Gastrocnemius medialis (tissue), 4 donors: ENCODE data around the gene ZFAND2B. TPM values are rescaled to one million over a fixed set of nuclear protein-coding genes. Genes with fewer than 3 reads are reported as not detected.

Source experiments
- ATAC-seq, 2 donors: fragments of 150-250 bp; one replicate each; pipeline ENCODE4 v1.9.1; 2016
- DNase-seq, 2 donors: peaks; one replicate each; pipeline ENCODE4 v3.0.0-alpha.2; 2019
- H3K27ac ChIP-seq, 4 donors: fragments of 200-600 bp; sonication (generic); 1 replicate in 1 of 4; 2 replicates in 3 of 4; pipeline ENCODE4 v1.5.1; 2016 to 2018; ENCODE audit warnings: mild to moderate bottlenecking in 2 of 4, moderate library complexity in 1 of 4
- H3K27me3 ChIP-seq, 3 donors: fragments of 200-600 bp; sonication (generic) in 2 of 3; 1 replicate in 1 of 3; 2 replicates in 2 of 3; pipeline versions ENCODE4 v1.5.1 to v1.6.0; 2016 to 2019; ENCODE audit warnings: mild to moderate bottlenecking in 1 of 3, moderate library complexity in 1 of 3
- H3K36me3 ChIP-seq, 2 donors: fragments of 200-600 bp; sonication (generic) in 1 of 2; one replicate each; pipeline ENCODE4 v1.5.1; 2017 to 2018
- H3K4me1 ChIP-seq, 2 donors: fragments of 200-600 bp; sonication (generic) in 1 of 2; one replicate each; pipeline ENCODE4 v1.5.1; 2016 to 2017; ENCODE audit warnings: mild to moderate bottlenecking in 2 of 2
- H3K4me3 ChIP-seq, 4 donors: fragments of 200-600 bp; sonication (generic) in 3 of 4; 1 replicate in 1 of 4; 2 replicates in 3 of 4; pipeline ENCODE4 v1.5.1; 2016 to 2019; ENCODE audit warnings: mild to moderate bottlenecking in 2 of 4
- H3K9me3 ChIP-seq, 3 donors: fragments of 200-600 bp; sonication (generic) in 2 of 3; 1 replicate in 1 of 3; 2 replicates in 2 of 3; pipeline ENCODE4 v1.5.1; 2016 to 2019
- POLR2A ChIP-seq, 2 donors: fragments of 450-650 bp; IDR thresholded peaks; one replicate each; pipeline ENCODE4 v1.6.1; 2017; ENCODE audit warnings: antibody characterized with exemption in 2 of 2, mild to moderate bottlenecking in 2 of 2, moderate library complexity in 2 of 2
- in situ Hi-C, 4 donors: fragments of 200-750 bp; cut with MboI; loops; one replicate each; pipeline versions ENCODE4 v1.15.0 to v1.8.0; 2017; ENCODE audit warnings: low sequenced_read_pairs in 4 of 4
- intact Hi-C: fragments of 100-400 bp; cut with DNase I; formaldehyde crosslinking; loops from one replicate; pipeline ENCODE4 v1.15.1; 2023; ENCODE audit warnings: low total_unique reads
- total RNA-seq, 4 donors: library from RNA; depleted of rRNA; stranded (reverse); fragments of >200 nt; gene quantifications; one replicate each; pipeline versions ENCODE4 v1.1.0 to v1.2.3, GENCODE V29; 2016
- TF ChIP-seq, protein P1 (sequence below), 5 experiments: fragments of 450-650 bp in 3 of 5; fragments of 200-600 bp in 2 of 5; sonication (generic) in 2 of 5; IDR thresholded peaks in 4 of 5; conservative IDR thresholded peaks in 1 of 5; 1 replicate in 4 of 5; 2 replicates in 1 of 5; pipeline ENCODE4 v1.5.1; 2016 to 2019; ENCODE audit warnings: antibody characterized with exemption in 5 of 5, mild to moderate bottlenecking in 3 of 5, moderate library complexity in 3 of 5

ZFAND2B gene
- total RNA-seq, 4 donors from 2014 or later, result 33.2 to 60.8 (median 41.2) TPM

GRCh38 chr2:219159771-219160185, 46.8 kb upstream of the ZFAND2B start:
- Histone ChIP-seq H3K27me3 (no peaks in the 10 kb centered on the region), H3K4me1 (peaks cover 9 to 11% of the 10 kb centered on the region in 2 donors), H3K36me3 (peaks cover 3 to 16% of the 10 kb centered on the region in 2 donors), H3K4me3 (peak overlapping the region; percentile 67 to 96 (median 78)), H3K9me3 (no peaks in the 10 kb centered on the region), H3K27ac (peak overlapping the region; percentile 98 to 100 (median 98))
- in situ Hi-C loops, result loop anchor here (5.0 to 25.0 kb wide), 6 partner anchors 105 to 138 kb away; partner anchors contain the start of gene DNAJB2 (in 2 of the 4)
- DNase-seq (no peak), ATAC-seq (no peak)
- intact Hi-C loops, result loop anchor here (1.0 to 10.0 kb wide), 11 partner anchors 12 to 591 kb away; partner anchors contain the start of genes ANKZF1, ATG9A, CNOT9 and DNAJB2
- TF ChIP-seq POLR2A (IDR thresholded peaks at IDR 0.05), result no peak
- TF ChIP-seq, protein P1, sequence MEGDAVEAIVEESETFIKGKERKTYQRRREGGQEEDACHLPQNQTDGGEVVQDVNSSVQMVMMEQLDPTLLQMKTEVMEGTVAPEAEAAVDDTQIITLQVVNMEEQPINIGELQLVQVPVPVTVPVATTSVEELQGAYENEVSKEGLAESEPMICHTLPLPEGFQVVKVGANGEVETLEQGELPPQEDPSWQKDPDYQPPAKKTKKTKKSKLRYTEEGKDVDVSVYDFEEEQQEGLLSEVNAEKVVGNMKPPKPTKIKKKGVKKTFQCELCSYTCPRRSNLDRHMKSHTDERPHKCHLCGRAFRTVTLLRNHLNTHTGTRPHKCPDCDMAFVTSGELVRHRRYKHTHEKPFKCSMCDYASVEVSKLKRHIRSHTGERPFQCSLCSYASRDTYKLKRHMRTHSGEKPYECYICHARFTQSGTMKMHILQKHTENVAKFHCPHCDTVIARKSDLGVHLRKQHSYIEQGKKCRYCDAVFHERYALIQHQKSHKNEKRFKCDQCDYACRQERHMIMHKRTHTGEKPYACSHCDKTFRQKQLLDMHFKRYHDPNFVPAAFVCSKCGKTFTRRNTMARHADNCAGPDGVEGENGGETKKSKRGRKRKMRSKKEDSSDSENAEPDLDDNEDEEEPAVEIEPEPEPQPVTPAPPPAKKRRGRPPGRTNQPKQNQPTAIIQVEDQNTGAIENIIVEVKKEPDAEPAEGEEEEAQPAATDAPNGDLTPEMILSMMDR (IDR thresholded peaks at IDR 0.05 in 4 of 5, conservative IDR thresholded peaks at IDR 0.05 in 1 of 5), result no peak

GRCh38 chr2:219160186-219161017, 46.2 kb upstream of the ZFAND2B start, which contains the start of gene NHEJ1:
Gene NHEJ1, minus strand, starts transcription at chr2:219160815. Its CDS starts 2,453 bp downstream, at chr2:219158362.
- H3K27me3 ChIP-seq, result no peaks in the 10 kb centered on the region
- peaks cover 9 to 11% of the 10 kb centered on the region in 2 donors for H3K4me1 ChIP-seq
- peak within 1 kb of the TSS; percentile 98 to 100 (median 98) for H3K27ac ChIP-seq
- intact Hi-C loops, result loop anchor here (1.0 to 10.0 kb wide), 10 partner anchors 11 to 592 kb away; partner anchors contain the start of genes ANKZF1, ATG9A, CNOT9 and DNAJB2
- peak within 1 kb of the TSS; percentile 67 to 96 (median 78) for H3K4me3 ChIP-seq
- TF ChIP-seq POLR2A (IDR thresholded peaks at IDR 0.05), result peak; percentile 72
- TF ChIP-seq, protein P1 (IDR thresholded peaks at IDR 0.05 in 4 of 5, conservative IDR thresholded peaks at IDR 0.05 in 1 of 5), result peak; percentile 94 to 100 (median 99)
- peaks cover 3 to 16% of the 10 kb centered on the region in 2 donors for H3K36me3 ChIP-seq
- DNase-seq (peak; percentile 95 to 97), ATAC-seq (peak; percentile 96)
- no peaks in the 10 kb centered on the region for H3K9me3 ChIP-seq
- in situ Hi-C loops, result loop anchor here in 2 of 4 donors (10.0 to 25.0 kb wide), 2 partner anchors 127 to 134 kb away; partner anchors contain the start of gene DNAJB2 (in 1 of the 2)

GRCh38 chr2:219161097-219161496, 45.5 kb upstream of the ZFAND2B start:
- Histone ChIP-seq H3K9me3 (no peaks in the 10 kb centered on the region), H3K36me3 (peaks cover 3 to 15% of the 10 kb centered on the region in 2 donors), H3K4me3 (peak overlapping the region; percentile 67 to 96 (median 78)), H3K4me1 (peaks cover 9 to 11% of the 10 kb centered on the region in 2 donors), H3K27ac (peak overlapping the region; percentile 98 to 100 (median 98)), H3K27me3 (no peaks in the 10 kb centered on the region)
- no peak for DNase-seq
- in situ Hi-C loops (loop anchor here in 2 of 4 donors (10.0 to 25.0 kb wide), 2 partner anchors 126 to 134 kb away; partner anchors contain the start of gene DNAJB2 (in 1 of the 2)), intact Hi-C loops (loop anchor here (2.0 to 10.0 kb wide), 2 partner anchors 164 to 334 kb away; partner anchors contain the start of gene GMPPA)
- ATAC-seq, result no peak
- no peak for TF ChIP-seq POLR2A (IDR thresholded peaks at IDR 0.05)
- TF ChIP-seq, protein P1 (IDR thresholded peaks at IDR 0.05 in 4 of 5, conservative IDR thresholded peaks at IDR 0.05 in 1 of 5), result no peak

GRCh38 chr2:219163156-219163555, 43.4 kb upstream of the ZFAND2B start:
- no peak for ATAC-seq
- in situ Hi-C loops, result loop anchor here in 2 of 4 donors (10.0 to 25.0 kb wide), 2 partner anchors 124 to 132 kb away; partner anchors contain the start of gene DNAJB2 (in 1 of the 2)

More at GRCh38 chr2:219163156-219163555, 43.4 kb upstream of the ZFAND2B start:
- H3K27me3 ChIP-seq, result no peaks in the 10 kb centered on the region
- H3K4me1 ChIP-seq, result peaks cover 9 to 11% of the 10 kb centered on the region in 2 donors
- TF ChIP-seq, protein P1 (IDR thresholded peaks at IDR 0.05 in 4 of 5, conservative IDR thresholded peaks at IDR 0.05 in 1 of 5), result no peak
- no peak for TF ChIP-seq POLR2A (IDR thresholded peaks at IDR 0.05)
- no peaks in the 10 kb centered on the region for H3K9me3 ChIP-seq
- H3K4me3 ChIP-seq, result no peak overlapping the region
- no peak overlapping the region for H3K27ac ChIP-seq
- no peaks in the 10 kb centered on the region for H3K36me3 ChIP-seq
- intact Hi-C loops, result loop anchor here (10.0 kb wide), 1 partner anchor 332 kb away; the partner anchor contains the start of gene GMPPA
- DNase-seq, result no peak
